Bronchial epithelial cell (primary cell): ENCODE data around the gene CCDC17. TPM values are rescaled to one million over a fixed set of nuclear protein-coding genes. Genes with fewer than 3 reads are reported as not detected.

Source experiments
- DNase-seq: peaks from one replicate; pipeline ENCODE4 v3.0.0-alpha.2; 2010; ENCODE audit warnings: low read depth
- FAIRE-seq: peaks from 2 replicates; lab custom pipeline; 2011; peaks lifted over from hg19 to GRCh38; lab: Jason Lieb, UNC
- H3K27me3 ChIP-seq: 2 replicates; pipeline ENCODE4 v1.5.1; 2011; ENCODE audit warnings: low read length; ENCODE audit not compliant: control insufficient read depth, insufficient read depth
- H3K36me3 ChIP-seq: 2 replicates; pipeline ENCODE4 v1.5.1; 2011; ENCODE audit warnings: low read length; ENCODE audit not compliant: control insufficient read depth, insufficient read depth
- H3K4me3 ChIP-seq: 2 replicates; pipeline ENCODE4 v1.5.1; 2011; ENCODE audit warnings: mild to moderate bottlenecking, low read depth, low read length, control low read depth
- CTCF ChIP-seq: IDR thresholded peaks from 2 replicates; pipeline ENCODE4 v1.5.1; 2011; ENCODE audit warnings: mild to moderate bottlenecking, moderate library complexity, low read length, control low read depth, inconsistent platforms; ENCODE audit not compliant: insufficient read depth, severe bottlenecking
- total RNA-seq: library from RNA; depleted of rRNA; stranded (reverse); fragments of >200 nt; gene quantifications from 2 replicates; pipeline ENCODE4 v1.2.1, GENCODE V29; 2014

The CCDC17 gene
- total RNA-seq, 1 donor from 2014 or later, result 0.79 TPM

GRCh38 chr1:45640293-45640692 lies 16.4 kb upstream of the CCDC17 start:
- TF ChIP-seq CTCF, result no peak
- H3K27me3 ChIP-seq, result no peaks in the 10 kb centered on the region
- H3K36me3 ChIP-seq, result peaks cover 9% of the 10 kb centered on the region
- DNase-seq, result no peak
- no peak for FAIRE-seq
- H3K4me3 ChIP-seq, result no peak overlapping the region

DNA sequence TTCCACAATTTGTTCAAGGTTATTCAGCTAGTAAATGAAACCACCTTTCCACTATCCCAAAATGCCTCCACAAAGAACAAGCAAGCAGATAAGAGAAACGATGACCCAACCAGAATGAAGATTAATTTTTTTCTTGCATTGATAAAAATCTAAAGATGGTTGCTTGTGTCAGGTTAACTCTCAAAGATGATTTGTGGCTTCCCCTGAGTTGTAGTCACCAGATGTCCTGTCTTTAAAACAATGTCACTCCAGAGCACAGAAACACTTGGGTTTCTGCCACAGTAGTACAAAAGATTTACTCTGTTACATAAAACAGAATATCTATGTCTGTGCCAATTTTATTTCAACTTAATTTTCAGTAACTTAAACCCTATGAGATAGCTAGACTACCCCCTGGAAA lies 11.4 kb upstream of the CCDC17 start:
- H3K27me3 ChIP-seq, result no peaks in the 10 kb centered on the region
- FAIRE-seq, result no peak
- H3K36me3 ChIP-seq, result peaks cover 12% of the 10 kb centered on the region
- no peak overlapping the region for H3K4me3 ChIP-seq
- DNase-seq, result no peak
- no peak for TF ChIP-seq CTCF

DNA sequence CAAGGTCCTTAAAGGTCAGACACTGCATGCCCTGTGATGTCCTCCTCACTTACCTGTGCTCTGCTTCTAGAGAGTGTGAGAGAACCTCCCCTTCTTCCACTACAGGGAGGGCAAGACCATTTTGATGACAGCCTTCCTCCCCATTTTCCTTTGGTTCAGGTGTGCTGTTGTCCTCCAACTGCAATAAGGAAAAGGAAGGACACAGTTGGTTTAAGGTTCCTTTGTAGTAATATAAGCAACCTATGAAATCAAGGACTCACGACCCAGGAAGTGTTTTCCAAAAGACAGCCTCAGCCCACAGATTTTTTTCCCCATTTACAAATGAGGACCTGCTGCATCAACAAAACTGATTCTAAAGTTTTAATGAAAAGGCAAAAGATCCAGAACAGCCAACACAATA lies 6.6 kb upstream of the CCDC17 start:
- FAIRE-seq, result no peak

DNA sequence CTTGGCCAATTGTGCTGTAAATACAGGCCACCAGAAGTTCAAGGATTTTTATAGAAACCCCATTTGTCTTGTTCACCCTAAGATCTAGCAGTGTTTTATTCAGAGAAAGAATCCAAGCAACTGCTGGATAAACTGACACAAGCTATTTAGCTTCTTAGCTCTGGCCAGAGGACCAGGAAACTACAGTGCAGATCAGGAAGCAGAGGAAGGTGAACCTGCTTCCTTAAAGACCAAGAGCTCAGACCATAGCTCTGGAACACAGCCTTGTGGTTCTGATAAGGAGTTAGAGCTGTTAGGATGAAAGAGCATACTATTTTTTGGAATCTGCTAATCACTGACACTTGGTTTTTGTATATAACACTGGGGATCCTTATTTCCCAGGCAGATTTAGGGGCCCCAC lies 5.2 kb upstream of the CCDC17 start:
- H3K36me3 ChIP-seq, result peaks cover 21% of the 10 kb centered on the region
- H3K27me3 ChIP-seq, result no peaks in the 10 kb centered on the region
- TF ChIP-seq CTCF, result no peak
- FAIRE-seq (no peak), DNase-seq (no peak)
- no peak overlapping the region for H3K4me3 ChIP-seq

More for the DNA sequence above, 6.6 kb upstream of the CCDC17 start:
- no peak for DNase-seq
- TF ChIP-seq CTCF, result no peak
- Histone ChIP-seq H3K4me3 (no peak overlapping the region), H3K36me3 (peaks cover 21% of the 10 kb centered on the region), H3K27me3 (no peaks in the 10 kb centered on the region)

GRCh38 chr1:45622524-45623394 lies 1.1 kb downstream of the CCDC17 start:
- DNase-seq, result no peak
- peaks cover 5% of the 10 kb centered on the region for H3K36me3 ChIP-seq
- H3K4me3 ChIP-seq, result no peak overlapping the region
- TF ChIP-seq CTCF, result no peak
- no peaks in the 10 kb centered on the region for H3K27me3 ChIP-seq
- FAIRE-seq, result no peak
